GM12878 (cell line): ENCODE measurements around the gene ABT1.
A peak's percentile ranks its signal among the peaks of the same experiment; 100 is the strongest.

Source experiments
- ETV6 ChIP-seq, 2 experiments: fragments of 450-650 bp in 1 of 2; IDR thresholded peaks in 1 of 2; conservative IDR thresholded peaks in 1 of 2; 2 replicates each; pipeline ENCODE4 v1.6.1; 2014; ENCODE audit warnings: antibody characterized with exemption in 1 of 2, borderline replicate concordance in 1 of 2, low read depth in 1 of 2, mild to moderate bottlenecking in 1 of 2, moderate library complexity in 1 of 2
- POLR2AphosphoS2 ChIP-seq: IDR thresholded peaks from 2 replicates; pipeline ENCODE4 v1.6.1; 2011; ENCODE audit warnings: low read depth, mild to moderate bottlenecking, low read length, improper control_type of control experiment, moderate library complexity
- RCOR1 ChIP-seq: conservative IDR thresholded peaks from 2 replicates; pipeline ENCODE4 v1.6.1; 2012; ENCODE audit warnings: low read depth, low read length, improper control_type of control experiment
- SPI1 ChIP-seq: IDR thresholded peaks from 2 replicates; pipeline ENCODE4 v1.6.1; 2011; ENCODE audit warnings: low read depth, mild to moderate bottlenecking, low read length, moderate library complexity, borderline replicate concordance; ENCODE audit not compliant: insufficient read depth
- STAT3 ChIP-seq: IDR thresholded peaks from 2 replicates; pipeline ENCODE4 v1.6.1; 2011; ENCODE audit warnings: low read depth, low read length, improper control_type of control experiment
- YY1 ChIP-seq: IDR thresholded peaks from 2 replicates; pipeline ENCODE4 v1.6.1; 2011; ENCODE audit warnings: low read depth, mild to moderate bottlenecking, low read length
- ZZZ3 ChIP-seq: IDR thresholded peaks from 2 replicates; pipeline ENCODE4 v1.6.1; 2011; ENCODE audit warnings: low read depth; ENCODE audit not compliant: control insufficient read depth, insufficient read length
- TF ChIP-seq, protein P1 (sequence below): IDR thresholded peaks from 2 replicates; pipeline ENCODE4 v1.6.1; 2012; ENCODE audit warnings: low read depth, low read length, improper control_type of control experiment
- TF ChIP-seq, protein P2 (sequence below): fragments of 450-650 bp; IDR thresholded peaks from 2 replicates; pipeline ENCODE4 v1.6.1; 2017; ENCODE audit warnings: mild to moderate bottlenecking, moderate library complexity

DNA sequence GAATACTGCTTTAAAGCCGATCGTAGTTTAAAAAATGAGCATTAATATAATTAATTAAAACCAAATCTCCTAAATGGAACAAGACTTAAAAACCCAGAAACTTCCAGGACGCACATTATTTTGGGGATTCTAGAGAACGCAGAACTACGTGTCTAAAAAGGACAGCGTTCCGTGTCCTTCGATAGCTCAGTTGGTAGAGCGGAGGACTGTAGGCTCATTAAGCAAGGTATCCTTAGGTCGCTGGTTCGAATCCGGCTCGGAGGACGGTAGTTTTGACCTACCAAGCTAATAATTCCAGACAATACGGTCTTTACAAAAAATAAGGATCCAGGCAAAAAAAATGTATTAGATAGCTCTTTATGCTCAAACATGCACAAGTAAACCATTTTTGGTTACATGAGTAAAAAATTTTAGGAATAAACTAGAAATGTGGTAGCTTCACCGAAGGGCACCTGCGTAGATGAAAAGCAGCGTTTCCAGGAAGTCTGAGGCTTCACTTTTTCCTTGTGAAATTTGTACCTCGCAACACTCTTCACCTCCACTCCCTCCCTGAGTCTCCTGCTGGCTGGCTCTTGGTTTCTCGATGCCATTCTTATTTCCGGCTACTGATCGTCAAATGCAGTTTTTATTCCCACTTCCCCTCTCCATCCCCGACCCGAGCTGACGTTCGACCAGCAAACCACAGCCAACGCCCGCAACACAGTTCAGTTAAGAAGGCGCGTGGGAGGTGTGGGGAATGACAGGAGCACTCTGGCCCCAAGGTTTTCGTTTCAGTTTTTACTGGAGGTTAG lies 19.6 kb upstream of the ABT1 start:
- TF ChIP-seq, protein P1, sequence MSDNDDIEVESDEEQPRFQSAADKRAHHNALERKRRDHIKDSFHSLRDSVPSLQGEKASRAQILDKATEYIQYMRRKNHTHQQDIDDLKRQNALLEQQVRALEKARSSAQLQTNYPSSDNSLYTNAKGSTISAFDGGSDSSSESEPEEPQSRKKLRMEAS = no peak
- TF ChIP-seq, protein P2, sequence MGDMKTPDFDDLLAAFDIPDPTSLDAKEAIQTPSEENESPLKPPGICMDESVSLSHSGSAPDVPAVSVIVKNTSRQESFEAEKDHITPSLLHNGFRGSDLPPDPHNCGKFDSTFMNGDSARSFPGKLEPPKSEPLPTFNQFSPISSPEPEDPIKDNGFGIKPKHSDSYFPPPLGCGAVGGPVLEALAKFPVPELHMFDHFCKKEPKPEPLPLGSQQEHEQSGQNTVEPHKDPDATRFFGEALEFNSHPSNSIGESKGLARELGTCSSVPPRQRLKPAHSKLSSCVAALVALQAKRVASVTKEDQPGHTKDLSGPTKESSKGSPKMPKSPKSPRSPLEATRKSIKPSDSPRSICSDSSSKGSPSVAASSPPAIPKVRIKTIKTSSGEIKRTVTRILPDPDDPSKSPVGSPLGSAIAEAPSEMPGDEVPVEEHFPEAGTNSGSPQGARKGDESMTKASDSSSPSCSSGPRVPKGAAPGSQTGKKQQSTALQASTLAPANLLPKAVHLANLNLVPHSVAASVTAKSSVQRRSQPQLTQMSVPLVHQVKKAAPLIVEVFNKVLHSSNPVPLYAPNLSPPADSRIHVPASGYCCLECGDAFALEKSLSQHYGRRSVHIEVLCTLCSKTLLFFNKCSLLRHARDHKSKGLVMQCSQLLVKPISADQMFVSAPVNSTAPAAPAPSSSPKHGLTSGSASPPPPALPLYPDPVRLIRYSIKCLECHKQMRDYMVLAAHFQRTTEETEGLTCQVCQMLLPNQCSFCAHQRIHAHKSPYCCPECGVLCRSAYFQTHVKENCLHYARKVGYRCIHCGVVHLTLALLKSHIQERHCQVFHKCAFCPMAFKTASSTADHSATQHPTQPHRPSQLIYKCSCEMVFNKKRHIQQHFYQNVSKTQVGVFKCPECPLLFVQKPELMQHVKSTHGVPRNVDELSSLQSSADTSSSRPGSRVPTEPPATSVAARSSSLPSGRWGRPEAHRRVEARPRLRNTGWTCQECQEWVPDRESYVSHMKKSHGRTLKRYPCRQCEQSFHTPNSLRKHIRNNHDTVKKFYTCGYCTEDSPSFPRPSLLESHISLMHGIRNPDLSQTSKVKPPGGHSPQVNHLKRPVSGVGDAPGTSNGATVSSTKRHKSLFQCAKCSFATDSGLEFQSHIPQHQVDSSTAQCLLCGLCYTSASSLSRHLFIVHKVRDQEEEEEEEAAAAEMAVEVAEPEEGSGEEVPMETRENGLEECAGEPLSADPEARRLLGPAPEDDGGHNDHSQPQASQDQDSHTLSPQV = no peak
- TF ChIP-seq STAT3 = no peak
- TF ChIP-seq YY1 = 0 out of 2 replicates have a peak, but pooled peaks have one; percentile 18
- TF ChIP-seq SPI1 = peak; percentile 91
- TF ChIP-seq POLR2AphosphoS2 = no peak
- no peak for TF ChIP-seq ZZZ3
- peak in 1 of 2 experiments; percentile 43; a peak in 1 of 4 replicates for TF ChIP-seq ETV6 (conservative IDR thresholded peaks at IDR 0.05 in 1 of 2, IDR thresholded peaks at IDR 0.05 in 1 of 2; ENCODE audit: borderline replicate concordance in 1 of 2, low read depth in 1 of 2)
- no peak for TF ChIP-seq RCOR1
